ENCODE data around the gene C20orf141. TPM values are rescaled to one million over a fixed set of nuclear protein-coding genes. Genes with fewer than 3 reads are reported as not detected.

Gene C20orf141
- total and polyA plus RNA-seq, 10 of the 15 experiments (the other 5 are each of a cell fraction or from before 2014, with no cell fraction given), result not detected

DNA sequence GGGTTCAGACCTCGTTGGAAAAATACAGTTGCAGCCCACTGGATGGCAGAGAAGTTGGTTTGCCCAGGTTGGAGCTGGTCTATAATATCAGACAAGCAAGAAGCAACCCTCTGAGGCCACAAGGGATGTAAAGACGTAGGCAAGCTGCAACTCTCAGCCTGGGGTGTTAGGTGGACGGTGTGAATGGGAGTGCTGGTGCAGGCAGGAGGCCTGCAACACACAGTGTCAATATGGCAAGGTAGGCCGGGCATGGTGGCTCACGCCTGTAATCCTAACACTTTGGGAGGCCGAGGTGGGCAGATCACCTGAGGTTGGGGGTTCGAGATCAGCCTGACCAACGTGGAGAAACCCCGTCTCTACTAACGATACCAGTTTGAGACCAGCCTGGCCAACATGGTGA, 36.3 kb downstream of the C20orf141 start:
- POLR2A ChIA-PET, result no interaction called here
- no peak overlapping the region for H3K9ac ChIP-seq (ENCODE audit: control insufficient read depth, insufficient read depth, low read length)

DNA sequence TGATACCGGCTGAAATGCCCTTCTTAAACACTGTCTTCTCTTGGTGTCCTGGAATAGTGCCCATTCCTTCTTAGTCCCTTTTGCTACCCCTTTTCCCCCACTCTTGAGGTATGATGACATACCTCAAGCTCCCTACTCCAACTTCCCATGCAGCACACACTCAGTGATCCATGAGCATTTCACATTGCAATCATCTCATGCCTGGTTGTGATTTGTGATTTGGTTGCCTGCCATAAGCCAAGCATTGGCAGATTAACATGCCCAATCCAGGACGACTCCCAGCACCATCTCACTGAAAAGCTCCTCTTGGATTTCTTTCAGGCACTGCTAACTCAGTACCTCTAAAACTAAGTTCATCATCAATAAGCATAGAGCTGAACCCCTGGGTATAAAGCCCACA, 43.8 kb downstream of the C20orf141 start:
- H3K27me3 ChIP-seq (replicated peaks in 1 of 2; ENCODE audit: control insufficient read depth in 2 of 2, insufficient read depth in 2 of 2, low read length in 1 of 2), result no peaks in the 10 kb centered on the region
- no peak overlapping the region for H3K27ac ChIP-seq (ENCODE audit: control insufficient read depth, insufficient read depth)
- peaks cover 4% of the 10 kb centered on the region in 2 experiments for H3K36me3 ChIP-seq (ENCODE audit: control insufficient read depth in 2 of 2, insufficient read depth in 2 of 2, low read length in 1 of 2)
- CTCF ChIA-PET, result interaction anchor here (1.4 to 1.7 kb wide), 2 partner anchors 10 to 145 kb away, joined by 3 to 5 read pairs; no protein-coding TSS in a partner anchor
- H3K4me1 ChIP-seq (ENCODE audit: control insufficient read depth, insufficient read depth, low read length), result no peaks in the 10 kb centered on the region
- in situ Hi-C loops (cut with MboI), result no loop called here
- no peaks in the 10 kb centered on the region for H4K20me1 ChIP-seq (ENCODE audit: control insufficient read depth, insufficient read depth)
- FAIRE-seq (no peak), ATAC-seq (no peak), DNase-seq (ENCODE audit: low read depth, low spot score) (no peak)
- 96% methylated on average over 2 of the region's 2 CpGs for WGBS (ENCODE audit: insufficient coverage, insufficient replicate concordance, low lambda C conversion rate, missing lambda C conversion rate)
- SMC1A ChIA-PET (ENCODE audit: uncharacterized antibody, unreplicated experiment), result no interaction called here
- no peaks in the 10 kb centered on the region for H3K79me2 ChIP-seq (ENCODE audit: control insufficient read depth, insufficient read depth, low read length)
- POLR2A ChIA-PET, result interaction anchor here (0.6 kb wide), 1 partner anchor 204 kb away, joined by 8 read pairs; no protein-coding TSS in a partner anchor
- H3K4me2 ChIP-seq (ENCODE audit: control insufficient read depth, insufficient read depth), result no peak overlapping the region
- H3K9me3 ChIP-seq (replicated peaks; ENCODE audit: control insufficient read depth, insufficient read depth, low read length), result no peaks in the 10 kb centered on the region
- H3K4me3 ChIP-seq, result no peak overlapping the region
- intact Hi-C loops (cut with micrococcal nuclease; ENCODE audit: unreplicated experiment), result no loop called here
- no peak overlapping the region for H3K9ac ChIP-seq (ENCODE audit: control insufficient read depth, insufficient read depth, low read length)
- H2AFZ ChIP-seq (ENCODE audit: control insufficient read depth, low read depth, low read length), result no peak overlapping the region
- BruUV-seq (replicated peaks), result no TSS peak
- RAD21 ChIA-PET (ENCODE audit: unreplicated experiment), result no interaction called here
- TF ChIP-seq, protein P1, sequence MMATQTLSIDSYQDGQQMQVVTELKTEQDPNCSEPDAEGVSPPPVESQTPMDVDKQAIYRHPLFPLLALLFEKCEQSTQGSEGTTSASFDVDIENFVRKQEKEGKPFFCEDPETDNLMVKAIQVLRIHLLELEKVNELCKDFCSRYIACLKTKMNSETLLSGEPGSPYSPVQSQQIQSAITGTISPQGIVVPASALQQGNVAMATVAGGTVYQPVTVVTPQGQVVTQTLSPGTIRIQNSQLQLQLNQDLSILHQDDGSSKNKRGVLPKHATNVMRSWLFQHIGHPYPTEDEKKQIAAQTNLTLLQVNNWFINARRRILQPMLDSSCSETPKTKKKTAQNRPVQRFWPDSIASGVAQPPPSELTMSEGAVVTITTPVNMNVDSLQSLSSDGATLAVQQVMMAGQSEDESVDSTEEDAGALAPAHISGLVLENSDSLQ (IDR thresholded peaks at IDR 0.05), result no peak
- TF ChIP-seq, protein P2, sequence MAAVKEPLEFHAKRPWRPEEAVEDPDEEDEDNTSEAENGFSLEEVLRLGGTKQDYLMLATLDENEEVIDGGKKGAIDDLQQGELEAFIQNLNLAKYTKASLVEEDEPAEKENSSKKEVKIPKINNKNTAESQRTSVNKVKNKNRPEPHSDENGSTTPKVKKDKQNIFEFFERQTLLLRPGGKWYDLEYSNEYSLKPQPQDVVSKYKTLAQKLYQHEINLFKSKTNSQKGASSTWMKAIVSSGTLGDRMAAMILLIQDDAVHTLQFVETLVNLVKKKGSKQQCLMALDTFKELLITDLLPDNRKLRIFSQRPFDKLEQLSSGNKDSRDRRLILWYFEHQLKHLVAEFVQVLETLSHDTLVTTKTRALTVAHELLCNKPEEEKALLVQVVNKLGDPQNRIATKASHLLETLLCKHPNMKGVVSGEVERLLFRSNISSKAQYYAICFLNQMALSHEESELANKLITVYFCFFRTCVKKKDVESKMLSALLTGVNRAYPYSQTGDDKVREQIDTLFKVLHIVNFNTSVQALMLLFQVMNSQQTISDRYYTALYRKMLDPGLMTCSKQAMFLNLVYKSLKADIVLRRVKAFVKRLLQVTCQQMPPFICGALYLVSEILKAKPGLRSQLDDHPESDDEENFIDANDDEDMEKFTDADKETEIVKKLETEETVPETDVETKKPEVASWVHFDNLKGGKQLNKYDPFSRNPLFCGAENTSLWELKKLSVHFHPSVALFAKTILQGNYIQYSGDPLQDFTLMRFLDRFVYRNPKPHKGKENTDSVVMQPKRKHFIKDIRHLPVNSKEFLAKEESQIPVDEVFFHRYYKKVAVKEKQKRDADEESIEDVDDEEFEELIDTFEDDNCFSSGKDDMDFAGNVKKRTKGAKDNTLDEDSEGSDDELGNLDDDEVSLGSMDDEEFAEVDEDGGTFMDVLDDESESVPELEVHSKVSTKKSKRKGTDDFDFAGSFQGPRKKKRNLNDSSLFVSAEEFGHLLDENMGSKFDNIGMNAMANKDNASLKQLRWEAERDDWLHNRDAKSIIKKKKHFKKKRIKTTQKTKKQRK (IDR thresholded peaks at IDR 0.05; ENCODE audit: low read depth, low read length), result no peak
- TF ChIP-seq, protein P3, sequence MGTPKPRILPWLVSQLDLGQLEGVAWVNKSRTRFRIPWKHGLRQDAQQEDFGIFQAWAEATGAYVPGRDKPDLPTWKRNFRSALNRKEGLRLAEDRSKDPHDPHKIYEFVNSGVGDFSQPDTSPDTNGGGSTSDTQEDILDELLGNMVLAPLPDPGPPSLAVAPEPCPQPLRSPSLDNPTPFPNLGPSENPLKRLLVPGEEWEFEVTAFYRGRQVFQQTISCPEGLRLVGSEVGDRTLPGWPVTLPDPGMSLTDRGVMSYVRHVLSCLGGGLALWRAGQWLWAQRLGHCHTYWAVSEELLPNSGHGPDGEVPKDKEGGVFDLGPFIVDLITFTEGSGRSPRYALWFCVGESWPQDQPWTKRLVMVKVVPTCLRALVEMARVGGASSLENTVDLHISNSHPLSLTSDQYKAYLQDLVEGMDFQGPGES (IDR thresholded peaks at IDR 0.05), result no peak
- no peak for TF ChIP-seq JUND (IDR thresholded peaks at IDR 0.05; ENCODE audit: low read depth, low read length)

More for the DNA sequence above, 36.3 kb downstream of the C20orf141 start:
- Histone ChIP-seq H3K9me3 (replicated peaks; ENCODE audit: control insufficient read depth, insufficient read depth, low read length) (no peaks in the 10 kb centered on the region), H3K27ac (ENCODE audit: control insufficient read depth, insufficient read depth) (no peak overlapping the region), H3K4me3 (no peak overlapping the region), H4K20me1 (ENCODE audit: control insufficient read depth, insufficient read depth) (no peaks in the 10 kb centered on the region), H3K4me2 (ENCODE audit: control insufficient read depth, insufficient read depth) (no peak overlapping the region), H3K79me2 (ENCODE audit: control insufficient read depth, insufficient read depth, low read length) (no peaks in the 10 kb centered on the region), H3K36me3 (ENCODE audit: control insufficient read depth in 2 of 2, insufficient read depth in 2 of 2, low read length in 1 of 2) (no peaks in the 10 kb centered on the region), H2AFZ (ENCODE audit: control insufficient read depth, low read depth, low read length) (no peak overlapping the region), H3K27me3 (replicated peaks in 1 of 2; ENCODE audit: control insufficient read depth in 2 of 2, insufficient read depth in 2 of 2, low read length in 1 of 2) (no peaks in the 10 kb centered on the region), H3K4me1 (ENCODE audit: control insufficient read depth, insufficient read depth, low read length) (peaks cover 5% of the 10 kb centered on the region; the same call in 1 of the 2 replicates)
- BruUV-seq (replicated peaks), result no TSS peak
- 93% methylated on average over 10 of the region's 10 CpGs for WGBS (ENCODE audit: insufficient coverage, insufficient replicate concordance, low lambda C conversion rate, missing lambda C conversion rate)
- SMC1A ChIA-PET (ENCODE audit: uncharacterized antibody, unreplicated experiment), result interaction anchor here (0.7 kb wide), 1 partner anchor 11 kb away, joined by 3 read pairs; no protein-coding TSS in a partner anchor
- CTCF ChIA-PET, result interaction anchor here (1.0 to 2.5 kb wide), 5 partner anchors 18 to 163 kb away, joined by 3 to 11 read pairs (median 4); no protein-coding TSS in a partner anchor
- in situ Hi-C loops (cut with MboI) (no loop called here), intact Hi-C loops (cut with micrococcal nuclease; ENCODE audit: unreplicated experiment) (loop anchor here (5.0 kb wide), 1 partner anchor 109 kb away; no protein-coding TSS in a partner anchor)
- RAD21 ChIA-PET (ENCODE audit: unreplicated experiment), result interaction anchor here (0.9 to 1.4 kb wide), 2 partner anchors 150 to 163 kb away, joined by 3 read pairs; no protein-coding TSS in a partner anchor
- FAIRE-seq, result no peak
- no peak for ATAC-seq
- TF ChIP-seq BMI1 (IDR thresholded peaks at IDR 0.05; ENCODE audit: borderline replicate concordance) (no peak), STAT1 (conservative IDR thresholded peaks at IDR 0.05) (no peak), SMAD5 (IDR thresholded peaks at IDR 0.05; ENCODE audit: low read depth) (no peak), ZNF384 (IDR thresholded peaks at IDR 0.05; ENCODE audit: borderline replicate concordance, low read depth, low read length) (no peak), GABPA (IDR thresholded peaks at IDR 0.05; ENCODE audit: low read depth) (no peak), RFX5 (IDR thresholded peaks at IDR 0.05; ENCODE audit: low read depth, low read length) (no peak)
- TF ChIP-seq, protein P4, sequence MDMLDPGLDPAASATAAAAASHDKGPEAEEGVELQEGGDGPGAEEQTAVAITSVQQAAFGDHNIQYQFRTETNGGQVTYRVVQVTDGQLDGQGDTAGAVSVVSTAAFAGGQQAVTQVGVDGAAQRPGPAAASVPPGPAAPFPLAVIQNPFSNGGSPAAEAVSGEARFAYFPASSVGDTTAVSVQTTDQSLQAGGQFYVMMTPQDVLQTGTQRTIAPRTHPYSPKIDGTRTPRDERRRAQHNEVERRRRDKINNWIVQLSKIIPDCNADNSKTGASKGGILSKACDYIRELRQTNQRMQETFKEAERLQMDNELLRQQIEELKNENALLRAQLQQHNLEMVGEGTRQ (IDR thresholded peaks at IDR 0.05; ENCODE audit: borderline replicate concordance, low read depth, low read length), result no peak
- no peak for DNase-seq (ENCODE audit: low read depth, low spot score)
